Caco-2 (cell line): ENCODE data around the gene SREBF1. TPM values are rescaled to one million over a fixed set of nuclear protein-coding genes. Genes with fewer than 3 reads are reported as not detected.

Source experiments
- BruUV-seq: library from RNA; stranded (reverse); fragments of 400-500 nt; replicated peaks from 2 replicates; lab custom pipeline; 2021; lab: Mats Ljungman, UMichigan
- CTCF ChIA-PET: fragments of 300-600 bp; sonication (Branson Sonifier 250); formaldehyde crosslinking; loops from one replicate; lab custom pipeline; 2022; ENCODE audit warnings: antibody characterized with exemption; lab: Charles Lee
- POLR2A ChIA-PET: fragments of 300-600 bp; sonication (Branson Sonifier 250); formaldehyde crosslinking; loops from one replicate; lab custom pipeline; 2022; ENCODE audit warnings: antibody characterized with exemption; lab: Charles Lee
- DNase-seq, 2 experiments: peaks; one replicate each; pipeline versions ENCODE4 v3.0.0 to v3.0.0-alpha.2; 2020 to 2022
- H3K27me3 ChIP-seq: replicated peaks from 2 replicates; pipeline ENCODE4 v1.6.0; 2011; ENCODE audit warnings: low read length; ENCODE audit not compliant: control insufficient read depth, insufficient read depth
- H3K36me3 ChIP-seq: 2 replicates; pipeline ENCODE4 v1.5.1; 2011; ENCODE audit warnings: low read length; ENCODE audit not compliant: control insufficient read depth, insufficient read depth
- H3K4me1 ChIP-seq: fragments of 250-450 bp; sonication (Bioruptor Pico); 2 replicates; pipeline ENCODE4 v1.5.1; 2020; ENCODE audit warnings: mild to moderate bottlenecking
- H3K4me3 ChIP-seq: 2 replicates; pipeline ENCODE4 v1.5.1; 2011; ENCODE audit warnings: low read depth, mild to moderate bottlenecking, control low read depth, low read length
- H3K9me3 ChIP-seq: fragments of 250-450 bp; sonication (Bioruptor Pico); 2 replicates; pipeline ENCODE4 v1.5.1; 2020; ENCODE audit warnings: mild to moderate bottlenecking, moderate library complexity
- H3K27ac Mint-ChIP-seq: one replicate; pipeline ENCODE4 v1.8.0; 2022; ENCODE audit warnings: mixed read lengths; ENCODE audit not compliant: unreplicated experiment
- H3K27me3 Mint-ChIP-seq: one replicate; pipeline ENCODE4 v1.8.0; 2022; ENCODE audit warnings: mixed read lengths; ENCODE audit not compliant: insufficient read depth, unreplicated experiment
- H3K36me3 Mint-ChIP-seq: one replicate; pipeline ENCODE4 v1.8.0; 2022; ENCODE audit warnings: mild to moderate bottlenecking, mixed read lengths; ENCODE audit not compliant: insufficient read depth, unreplicated experiment
- H3K4me1 Mint-ChIP-seq: one replicate; pipeline ENCODE4 v1.8.0; 2022; ENCODE audit warnings: low read depth, mixed read lengths; ENCODE audit not compliant: unreplicated experiment
- H3K4me3 Mint-ChIP-seq: one replicate; pipeline ENCODE4 v1.8.0; 2022; ENCODE audit warnings: mild to moderate bottlenecking, moderate library complexity, mixed read lengths; ENCODE audit not compliant: unreplicated experiment
- H3K9me3 Mint-ChIP-seq: one replicate; pipeline ENCODE4 v1.8.0; 2022; ENCODE audit warnings: mixed read lengths; ENCODE audit not compliant: unreplicated experiment
- intact Hi-C: fragments of 100-400 bp; cut with micrococcal nuclease; formaldehyde crosslinking; loops from one replicate; pipeline ENCODE4 v1.10.0; 2022; ENCODE audit not compliant: unreplicated experiment
- total RNA-seq: library from RNA; stranded (reverse); gene quantifications from 2 replicates; pipeline ENCODE4 v1.2.3, GENCODE V29; 2022
- TF ChIP-seq, protein P1 (sequence below), 2 experiments: fragments of 200-600 bp in 1 of 2; IDR thresholded peaks; 1 replicate in 1 of 2; 2 replicates in 1 of 2; pipeline versions ENCODE4 v1.5.1 to v1.8.0; 2011 to 2022; ENCODE audit warnings: antibody characterized with exemption in 1 of 2, control low read depth in 1 of 2, inconsistent platforms in 1 of 2, low read depth in 1 of 2, low read length in 1 of 2, mild to moderate bottlenecking in 1 of 2, moderate library complexity in 1 of 2; ENCODE audit not compliant: insufficient read depth in 1 of 2, severe bottlenecking in 1 of 2, unreplicated experiment in 1 of 2

The SREBF1 gene
- total RNA-seq, 1 experiment from 2014 or later, result 118 TPM

DNA sequence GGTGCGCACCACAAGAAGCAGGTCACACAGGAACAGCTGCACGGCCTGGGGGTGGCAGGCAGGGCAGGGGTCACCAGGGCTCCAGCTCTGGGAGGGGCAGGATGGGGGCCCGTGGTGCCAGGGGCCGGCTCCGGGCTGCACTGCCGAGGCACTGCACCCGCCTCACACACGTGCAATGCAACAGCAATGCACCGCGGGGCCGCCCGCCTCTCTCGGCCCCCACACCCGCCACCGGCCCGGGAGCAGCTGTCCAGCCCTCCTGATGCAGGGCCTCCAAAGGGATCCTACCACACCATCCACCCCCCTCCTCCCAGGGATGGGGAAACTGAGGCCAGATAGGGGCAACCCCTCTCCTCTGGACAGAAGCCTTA lies 23.1 kb downstream of the SREBF1 start:
- Histone ChIP-seq H3K4me1 (peaks cover 18% of the 10 kb centered on the region), H3K9me3 (no peaks in the 10 kb centered on the region), H3K4me3 (no peak overlapping the region), H3K27me3 (no peaks in the 10 kb centered on the region), H3K36me3 (peaks cover 19% of the 10 kb centered on the region)
- intact Hi-C loops, result loop anchor here (10.0 kb wide), 1 partner anchor 221 kb away; the partner anchor contains the start of genes ATPAF2 and GID4
- no peaks in the 10 kb centered on the region for H3K27me3 Mint-ChIP-seq
- peaks cover 5% of the 10 kb centered on the region for H3K4me1 Mint-ChIP-seq
- BruUV-seq, result no TSS peak
- ChIA-PET CTCF (interaction anchor here (0.7 to 3.0 kb wide), 2 partner anchors 40 to 47 kb away, joined by 3 to 22 read pairs; no protein-coding TSS in a partner anchor), POLR2A (no interaction called here)
- no peaks in the 10 kb centered on the region for H3K9me3 Mint-ChIP-seq
- TF ChIP-seq, protein P1, sequence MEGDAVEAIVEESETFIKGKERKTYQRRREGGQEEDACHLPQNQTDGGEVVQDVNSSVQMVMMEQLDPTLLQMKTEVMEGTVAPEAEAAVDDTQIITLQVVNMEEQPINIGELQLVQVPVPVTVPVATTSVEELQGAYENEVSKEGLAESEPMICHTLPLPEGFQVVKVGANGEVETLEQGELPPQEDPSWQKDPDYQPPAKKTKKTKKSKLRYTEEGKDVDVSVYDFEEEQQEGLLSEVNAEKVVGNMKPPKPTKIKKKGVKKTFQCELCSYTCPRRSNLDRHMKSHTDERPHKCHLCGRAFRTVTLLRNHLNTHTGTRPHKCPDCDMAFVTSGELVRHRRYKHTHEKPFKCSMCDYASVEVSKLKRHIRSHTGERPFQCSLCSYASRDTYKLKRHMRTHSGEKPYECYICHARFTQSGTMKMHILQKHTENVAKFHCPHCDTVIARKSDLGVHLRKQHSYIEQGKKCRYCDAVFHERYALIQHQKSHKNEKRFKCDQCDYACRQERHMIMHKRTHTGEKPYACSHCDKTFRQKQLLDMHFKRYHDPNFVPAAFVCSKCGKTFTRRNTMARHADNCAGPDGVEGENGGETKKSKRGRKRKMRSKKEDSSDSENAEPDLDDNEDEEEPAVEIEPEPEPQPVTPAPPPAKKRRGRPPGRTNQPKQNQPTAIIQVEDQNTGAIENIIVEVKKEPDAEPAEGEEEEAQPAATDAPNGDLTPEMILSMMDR (IDR thresholded peaks at IDR 0.05; ENCODE audit: insufficient read depth in 1 of 2, low read depth in 1 of 2, low read length in 1 of 2, severe bottlenecking in 1 of 2, unreplicated experiment in 1 of 2), result no peak
- no peak overlapping the region for H3K4me3 Mint-ChIP-seq
- H3K27ac Mint-ChIP-seq, result no peak overlapping the region
- no peak for DNase-seq
- peaks cover 100% of the 10 kb centered on the region for H3K36me3 Mint-ChIP-seq

DNA sequence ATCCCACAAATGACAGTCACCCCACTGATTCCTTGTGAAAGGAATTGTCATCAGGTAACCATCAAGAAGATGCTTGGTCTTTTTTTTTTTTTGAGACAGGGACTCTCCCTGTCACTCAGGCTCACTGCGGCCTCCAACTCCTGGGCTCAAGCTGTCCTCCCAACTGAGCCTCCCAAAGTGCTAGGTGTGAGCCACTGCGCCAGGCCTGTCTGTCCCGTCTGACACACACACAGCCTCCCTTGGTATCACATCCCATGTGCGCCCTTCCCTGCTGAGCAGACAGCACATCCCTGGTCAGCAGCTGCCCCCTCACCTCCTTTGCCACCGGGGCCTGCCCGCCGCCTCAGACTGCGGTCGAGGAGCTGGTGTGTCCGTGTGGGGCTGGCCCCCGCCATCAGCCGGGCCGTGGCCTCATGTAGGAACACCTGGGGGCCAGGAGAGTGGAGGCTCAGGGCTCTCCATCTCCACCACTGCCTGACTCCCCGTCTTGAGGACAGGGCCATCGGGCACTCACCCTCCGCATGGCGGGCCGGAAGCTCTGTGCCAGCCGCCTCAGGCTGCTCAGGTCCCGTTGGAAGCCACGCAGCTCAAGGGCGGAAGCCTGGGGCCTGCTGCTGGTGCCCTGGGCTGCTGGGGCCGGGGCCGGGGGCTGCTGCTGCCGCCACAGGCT lies 23.6 kb downstream of the SREBF1 start:
- no TSS peak for BruUV-seq
- Mint-ChIP-seq H3K27ac (no peak overlapping the region), H3K4me1 (no peaks in the 10 kb centered on the region), H3K9me3 (no peaks in the 10 kb centered on the region), H3K27me3 (no peaks in the 10 kb centered on the region), H3K4me3 (no peak overlapping the region), H3K36me3 (peaks cover 99% of the 10 kb centered on the region)
- no peaks in the 10 kb centered on the region for H3K9me3 ChIP-seq
- no peak overlapping the region for H3K4me3 ChIP-seq
- DNase-seq, result no peak
- ChIA-PET POLR2A (interaction anchor here (1.9 kb wide), 1 partner anchor 23 kb away, joined by 10 read pairs; no protein-coding TSS in a partner anchor), CTCF (interaction anchor here (0.7 to 3.0 kb wide), 5 partner anchors 9 to 247 kb away, joined by 3 to 22 read pairs (median 4); no protein-coding TSS in a partner anchor)
- intact Hi-C loops, result loop anchor here (10.0 kb wide), 1 partner anchor 222 kb away; the partner anchor contains the start of genes ATPAF2 and GID4
- H3K4me1 ChIP-seq, result peaks cover 13% of the 10 kb centered on the region
- H3K36me3 ChIP-seq, result peaks cover 15% of the 10 kb centered on the region
- TF ChIP-seq, protein P1 (IDR thresholded peaks at IDR 0.05; ENCODE audit: insufficient read depth in 1 of 2, low read depth in 1 of 2, low read length in 1 of 2, severe bottlenecking in 1 of 2, unreplicated experiment in 1 of 2), result no peak
- no peaks in the 10 kb centered on the region for H3K27me3 ChIP-seq

DNA sequence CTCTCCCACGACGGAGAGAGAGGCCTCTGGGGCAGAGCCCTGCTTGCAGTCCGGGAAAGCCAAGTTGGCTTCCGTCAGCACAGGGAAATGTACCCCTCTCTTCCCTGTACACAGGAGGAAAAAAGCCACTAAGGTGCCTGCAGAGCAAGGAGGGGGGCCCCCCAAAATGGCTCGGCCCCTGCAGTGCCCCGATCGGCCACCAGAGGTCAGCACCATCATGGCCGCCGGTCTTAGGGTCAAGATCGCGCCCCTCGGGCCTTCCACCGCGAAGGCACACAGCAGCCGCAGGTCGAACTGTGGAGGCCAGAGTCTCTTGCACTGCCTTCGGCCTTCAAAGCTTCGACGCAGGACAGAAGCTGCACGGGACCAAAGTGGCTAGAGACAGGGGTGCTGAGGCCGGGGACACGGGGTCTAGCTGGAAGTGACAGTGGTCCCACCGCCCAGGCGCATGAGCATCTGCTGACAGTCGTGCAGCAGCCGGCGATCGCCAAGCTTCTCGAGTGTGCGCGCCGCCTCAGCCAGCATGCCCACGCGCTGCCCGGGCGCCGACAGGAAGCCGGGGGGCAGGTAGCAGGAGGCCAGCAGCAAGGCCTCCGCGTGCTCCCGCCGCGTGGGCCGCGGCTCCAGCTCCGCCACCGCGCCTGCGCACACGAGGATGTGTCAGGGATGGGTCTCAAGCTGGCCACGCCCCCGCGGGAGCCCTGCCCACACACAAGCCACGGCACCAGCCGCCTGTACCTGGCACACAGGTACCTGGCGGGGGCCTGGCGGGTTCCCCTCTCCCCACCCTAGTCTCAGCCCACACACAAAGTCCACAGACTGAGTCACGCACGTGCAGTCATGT lies 24.4 kb downstream of the SREBF1 start:
- TF ChIP-seq, protein P1 (IDR thresholded peaks at IDR 0.05; ENCODE audit: insufficient read depth in 1 of 2, low read depth in 1 of 2, low read length in 1 of 2, severe bottlenecking in 1 of 2, unreplicated experiment in 1 of 2), result peak; percentile 96 to 99
- Histone ChIP-seq H3K27me3 (no peaks in the 10 kb centered on the region), H3K9me3 (no peaks in the 10 kb centered on the region), H3K4me3 (no peak overlapping the region), H3K36me3 (peaks cover 14% of the 10 kb centered on the region), H3K4me1 (peaks cover 12% of the 10 kb centered on the region)
- ChIA-PET CTCF (interaction anchor here (0.7 to 3.0 kb wide), 6 partner anchors 10 to 247 kb away, joined by 3 to 22 read pairs (median 4); no protein-coding TSS in a partner anchor), POLR2A (interaction anchor here (1.9 kb wide), 1 partner anchor 24 kb away, joined by 10 read pairs; no protein-coding TSS in a partner anchor)
- Mint-ChIP-seq H3K27ac (peak overlapping the region; percentile 16), H3K36me3 (peaks cover 99% of the 10 kb centered on the region), H3K9me3 (no peaks in the 10 kb centered on the region), H3K27me3 (no peaks in the 10 kb centered on the region), H3K4me3 (no peak overlapping the region), H3K4me1 (no peaks in the 10 kb centered on the region)
- DNase-seq, result peak; percentile 66 to 85
- intact Hi-C loops, result loop anchor here (1.0 to 10.0 kb wide), 4 partner anchors 28 to 222 kb away; partner anchors contain the start of genes ATPAF2 and GID4
- BruUV-seq, result TSS peak; percentile 28
